ENCODE results near the gene LGI1.

Gene LGI1

GRCh38 chr10:93757801-93758507 lies at the start of gene LGI1:
Gene LGI1, plus strand, starts transcription at chr10:93757936. Its CDS starts 209 bp downstream, at chr10:93758145.
- TF ChIP-seq YY1 (IDR thresholded peaks at IDR 0.05; ENCODE audit: insufficient read depth, insufficient read length) = no peak
- no peak for TF ChIP-seq ZNF274 (IDR thresholded peaks at IDR 0.05; ENCODE audit: low read depth, low read length)
- no peak for TF ChIP-seq SUZ12 (IDR thresholded peaks at IDR 0.05; ENCODE audit: extremely low read depth, insufficient read depth, insufficient read length)
- no peak for DNase-seq (ENCODE audit: low read depth, low spot score)
- Histone ChIP-seq H3K36me3 (ENCODE audit: insufficient read depth, insufficient read length, low read length) (no peaks in the 10 kb centered on the region), H3K4me1 (ENCODE audit: insufficient read depth, insufficient read length) (no peaks in the 10 kb centered on the region), H3K27me3 (ENCODE audit: insufficient read depth, insufficient read length) (no peaks in the 10 kb centered on the region), H3K9me3 (ENCODE audit: insufficient read depth, low read length) (no peaks in the 10 kb centered on the region), H3K9ac (ENCODE audit: insufficient read length, low read depth) (no peak within 1 kb of the TSS), H3K4me3 (ENCODE audit: insufficient read length, low read depth) (no peak within 1 kb of the TSS)

- Histone ChIP-seq H3K9ac (ENCODE audit: insufficient read length, low read depth) (no peak overlapping the region), H3K27me3 (ENCODE audit: insufficient read depth, insufficient read length) (no peaks in the 10 kb centered on the region), H3K4me3 (ENCODE audit: insufficient read length, low read depth) (no peak overlapping the region), H3K36me3 (ENCODE audit: insufficient read depth, insufficient read length, low read length) (no peaks in the 10 kb centered on the region), H3K9me3 (ENCODE audit: insufficient read depth, low read length) (no peaks in the 10 kb centered on the region), H3K4me1 (ENCODE audit: insufficient read depth, insufficient read length) (no peaks in the 10 kb centered on the region)
- no peak for TF ChIP-seq ZNF274 (IDR thresholded peaks at IDR 0.05; ENCODE audit: low read depth, low read length)
- TF ChIP-seq SUZ12 (IDR thresholded peaks at IDR 0.05; ENCODE audit: extremely low read depth, insufficient read depth, insufficient read length) = no peak
- TF ChIP-seq YY1 (IDR thresholded peaks at IDR 0.05; ENCODE audit: insufficient read depth, insufficient read length) = no peak
- DNase-seq (ENCODE audit: low read depth, low spot score) = no peak
These were observed 47.3 kb upstream of the LGI1 start for GRCh38 chr10:93710333-93710909.

- TF ChIP-seq YY1 (IDR thresholded peaks at IDR 0.05; ENCODE audit: insufficient read depth, insufficient read length) (no peak), SUZ12 (IDR thresholded peaks at IDR 0.05; ENCODE audit: extremely low read depth, insufficient read depth, insufficient read length) (no peak), ZNF274 (IDR thresholded peaks at IDR 0.05; ENCODE audit: low read depth, low read length) (no peak)
- no peaks in the 10 kb centered on the region for H3K4me1 ChIP-seq (ENCODE audit: insufficient read depth, insufficient read length)
- DNase-seq (ENCODE audit: low read depth, low spot score) = no peak
- no peaks in the 10 kb centered on the region for H3K9me3 ChIP-seq (ENCODE audit: insufficient read depth, low read length)
- no peaks in the 10 kb centered on the region for H3K27me3 ChIP-seq (ENCODE audit: insufficient read depth, insufficient read length)
- H3K36me3 ChIP-seq (ENCODE audit: insufficient read depth, insufficient read length, low read length) = no peaks in the 10 kb centered on the region
- H3K9ac ChIP-seq (ENCODE audit: insufficient read length, low read depth) = no peak overlapping the region
- H3K4me3 ChIP-seq (ENCODE audit: insufficient read length, low read depth) = no peak overlapping the region
These were observed 45.8 kb upstream of the LGI1 start for GRCh38 chr10:93711891-93712290.

GRCh38 chr10:93712593-93712992 lies 45.1 kb upstream of the LGI1 start:
- H3K27me3 ChIP-seq (ENCODE audit: insufficient read depth, insufficient read length) = no peaks in the 10 kb centered on the region
- no peak overlapping the region for H3K9ac ChIP-seq (ENCODE audit: insufficient read length, low read depth)
- H3K4me3 ChIP-seq (ENCODE audit: insufficient read length, low read depth) = no peak overlapping the region
- H3K36me3 ChIP-seq (ENCODE audit: insufficient read depth, insufficient read length, low read length) = no peaks in the 10 kb centered on the region
- H3K4me1 ChIP-seq (ENCODE audit: insufficient read depth, insufficient read length) = no peaks in the 10 kb centered on the region
- no peaks in the 10 kb centered on the region for H3K9me3 ChIP-seq (ENCODE audit: insufficient read depth, low read length)
- DNase-seq (ENCODE audit: low read depth, low spot score) = no peak
- TF ChIP-seq SUZ12 (IDR thresholded peaks at IDR 0.05; ENCODE audit: extremely low read depth, insufficient read depth, insufficient read length) = no peak
- no peak for TF ChIP-seq YY1 (IDR thresholded peaks at IDR 0.05; ENCODE audit: insufficient read depth, insufficient read length)

- Histone ChIP-seq H3K9me3 (ENCODE audit: insufficient read depth, low read length) (no peaks in the 10 kb centered on the region), H3K27me3 (ENCODE audit: insufficient read depth, insufficient read length) (no peaks in the 10 kb centered on the region), H3K36me3 (ENCODE audit: insufficient read depth, insufficient read length, low read length) (no peaks in the 10 kb centered on the region), H3K9ac (ENCODE audit: insufficient read length, low read depth) (no peak overlapping the region), H3K4me3 (ENCODE audit: insufficient read length, low read depth) (no peak overlapping the region), H3K4me1 (ENCODE audit: insufficient read depth, insufficient read length) (no peaks in the 10 kb centered on the region)
- DNase-seq (ENCODE audit: low read depth, low spot score) = no peak
- no peak for TF ChIP-seq ZNF274 (IDR thresholded peaks at IDR 0.05; ENCODE audit: low read depth, low read length)
- no peak for TF ChIP-seq YY1 (IDR thresholded peaks at IDR 0.05; ENCODE audit: insufficient read depth, insufficient read length)
- TF ChIP-seq SUZ12 (IDR thresholded peaks at IDR 0.05; ENCODE audit: extremely low read depth, insufficient read depth, insufficient read length) = no peak
These were observed 42.4 kb upstream of the LGI1 start for GRCh38 chr10:93715345-93715744.

- DNase-seq (ENCODE audit: low read depth, low spot score) = no peak
- TF ChIP-seq SUZ12 (IDR thresholded peaks at IDR 0.05; ENCODE audit: extremely low read depth, insufficient read depth, insufficient read length) (no peak), YY1 (IDR thresholded peaks at IDR 0.05; ENCODE audit: insufficient read depth, insufficient read length) (no peak)
- H3K9me3 ChIP-seq (ENCODE audit: insufficient read depth, low read length) = no peaks in the 10 kb centered on the region
- H3K4me3 ChIP-seq (ENCODE audit: insufficient read length, low read depth) = no peak overlapping the region
- H3K27me3 ChIP-seq (ENCODE audit: insufficient read depth, insufficient read length) = no peaks in the 10 kb centered on the region
- no peaks in the 10 kb centered on the region for H3K4me1 ChIP-seq (ENCODE audit: insufficient read depth, insufficient read length)
- H3K9ac ChIP-seq (ENCODE audit: insufficient read length, low read depth) = no peak overlapping the region
- no peaks in the 10 kb centered on the region for H3K36me3 ChIP-seq (ENCODE audit: insufficient read depth, insufficient read length, low read length)
These were observed 41.0 kb upstream of the LGI1 start for GRCh38 chr10:93716766-93717165.

GRCh38 chr10:93718937-93719725 lies 38.6 kb upstream of the LGI1 start:
- Histone ChIP-seq H3K27me3 (ENCODE audit: insufficient read depth, insufficient read length) (no peaks in the 10 kb centered on the region), H3K36me3 (ENCODE audit: insufficient read depth, insufficient read length, low read length) (no peaks in the 10 kb centered on the region), H3K9me3 (ENCODE audit: insufficient read depth, low read length) (no peaks in the 10 kb centered on the region), H3K4me1 (ENCODE audit: insufficient read depth, insufficient read length) (no peaks in the 10 kb centered on the region), H3K9ac (ENCODE audit: insufficient read length, low read depth) (no peak overlapping the region), H3K4me3 (ENCODE audit: insufficient read length, low read depth) (no peak overlapping the region)
- DNase-seq (ENCODE audit: low read depth, low spot score) = no peak
- TF ChIP-seq SUZ12 (IDR thresholded peaks at IDR 0.05; ENCODE audit: extremely low read depth, insufficient read depth, insufficient read length) (no peak), ZNF274 (IDR thresholded peaks at IDR 0.05; ENCODE audit: low read depth, low read length) (no peak), YY1 (IDR thresholded peaks at IDR 0.05; ENCODE audit: insufficient read depth, insufficient read length) (no peak)

Data from NT2/D1 (cell line).